HepG2 (cell line): ENCODE data around the gene LDLRAD2.

Experiments used
- ATAD3A ChIP-seq: sonication (generic); formaldehyde crosslinking; IDR thresholded peaks from 2 replicates; pipeline ENCODE4 v1.4.0; 2020; ENCODE audit warnings: missing genetic modification reagents
- CREB1 ChIP-seq, 2 experiments: fragments of 450-650 bp in 1 of 2; IDR thresholded peaks; 2 replicates each; pipeline ENCODE4 v1.6.1; 2016 to 2017; ENCODE audit warnings: control low read depth in 1 of 2, mild to moderate bottlenecking in 1 of 2, missing compliant biosample characterization in 1 of 2, missing genetic modification characterization in 1 of 2
- MAZ ChIP-seq, 2 experiments: sonication (generic) in 1 of 2; formaldehyde crosslinking in 1 of 2; IDR thresholded peaks; 2 replicates each; pipeline versions ENCODE4 v1.5.0 to v1.6.1; 2012 to 2020; ENCODE audit warnings: low read depth in 2 of 2, mild to moderate bottlenecking in 2 of 2, borderline replicate concordance in 1 of 2, improper control_type of control experiment in 1 of 2, low read length in 1 of 2, missing genetic modification reagents in 1 of 2, moderate library complexity in 1 of 2
- NCOA2 ChIP-seq: sonication (generic); formaldehyde crosslinking; IDR thresholded peaks from 2 replicates; pipeline ENCODE4 v1.8.0; 2022; ENCODE audit warnings: inconsistent platforms
- RBM39 ChIP-seq: fragments of 200-400 bp; formaldehyde crosslinking; IDR thresholded peaks from one replicate; pipeline ENCODE4 v1.6.1; 2018; ENCODE audit warnings: antibody characterized with exemption, mild to moderate bottlenecking, low read depth, low read length; ENCODE audit not compliant: poor library complexity, severe bottlenecking
- ZBTB7B ChIP-seq: sonication (generic); formaldehyde crosslinking; IDR thresholded peaks from 2 replicates; pipeline ENCODE4 v1.4.0; 2020; ENCODE audit warnings: missing genetic modification reagents
- ZNF546 ChIP-seq: sonication (generic); formaldehyde crosslinking; conservative IDR thresholded peaks from 2 replicates; pipeline ENCODE4 v1.8.1; 2023; ENCODE audit warnings: mild to moderate bottlenecking, missing genetic modification reagents

DNA sequence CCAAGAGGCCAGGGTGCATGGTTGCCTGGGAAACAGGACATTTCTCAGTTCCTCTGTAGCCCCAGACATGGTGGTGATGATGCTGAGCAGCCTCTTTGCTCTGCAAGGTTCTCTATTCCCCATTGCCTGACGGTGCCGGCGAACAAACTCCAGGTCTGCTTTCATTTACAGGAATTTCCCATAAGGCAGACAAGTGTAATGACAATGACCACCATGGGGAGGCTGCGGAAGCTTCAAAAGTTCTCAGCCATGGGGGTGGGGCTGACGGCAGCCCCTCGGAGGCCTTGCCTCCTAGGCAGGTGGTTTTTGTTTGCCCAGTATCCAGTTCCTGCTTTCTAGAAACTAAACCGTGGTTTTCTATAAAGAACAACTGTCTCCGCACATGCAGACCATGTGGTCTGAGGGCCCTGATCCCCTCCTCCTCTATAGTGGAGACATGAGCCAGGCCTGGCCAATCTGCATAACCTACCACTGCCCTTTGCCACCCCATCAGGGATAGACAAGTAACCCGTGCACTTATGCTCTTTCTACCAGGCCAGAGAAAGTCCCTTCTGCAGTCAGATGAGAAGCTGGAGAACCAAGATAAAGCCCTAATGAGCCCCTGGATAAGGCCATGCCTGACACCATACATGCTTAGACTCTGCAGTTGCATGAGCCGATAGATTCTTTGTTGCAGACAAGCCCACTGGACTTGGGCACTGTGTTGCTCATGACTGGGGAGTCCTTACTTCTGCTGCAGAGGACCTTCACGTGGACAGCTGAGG lies 54.1 kb downstream of the LDLRAD2 start:
- no peak for TF ChIP-seq ZBTB7B (CRISPR knock-in tag)
- TF ChIP-seq MAZ (IDR thresholded peaks at IDR 0.05; ENCODE audit: borderline replicate concordance, low read depth, low read length), result no peak
- TF ChIP-seq MAZ (CRISPR knock-in tag; IDR thresholded peaks at IDR 0.05; ENCODE audit: low read depth), result no peak
- no peak for TF ChIP-seq CREB1 (IDR thresholded peaks at IDR 0.05)
- TF ChIP-seq CREB1 (CRISPR knock-in tag; IDR thresholded peaks at IDR 0.05), result no peak
- no peak for TF ChIP-seq RBM39
- no peak for TF ChIP-seq ZNF546 (CRISPR knock-in tag)
- no peak for TF ChIP-seq ATAD3A
- no peak for TF ChIP-seq NCOA2
